Adrenal gland (tissue), 5 donors: ENCODE measurements around the gene CCL19.

Experiments
- POLR2A ChIP-seq, 2 donors: fragments of 450-650 bp; IDR thresholded peaks; one replicate each; pipeline ENCODE4 v1.6.1; 2017; ENCODE audit warnings: antibody characterized with exemption in 2 of 2, mild to moderate bottlenecking in 2 of 2, moderate library complexity in 1 of 2
- TF ChIP-seq, protein P1 (sequence below), 6 experiments: fragments of 450-650 bp in 4 of 6; fragments of 200-600 bp in 2 of 6; sonication (generic) in 1 of 6; IDR thresholded peaks; 1 replicate in 5 of 6; 2 replicates in 1 of 6; pipeline versions ENCODE4 v1.5.1 to v1.8.0; 2016 to 2021; ENCODE audit warnings: antibody characterized with exemption in 6 of 6, mild to moderate bottlenecking in 2 of 6, moderate library complexity in 1 of 6
- donor health status: DM: no; HTN: no; CAD: no.

DNA sequence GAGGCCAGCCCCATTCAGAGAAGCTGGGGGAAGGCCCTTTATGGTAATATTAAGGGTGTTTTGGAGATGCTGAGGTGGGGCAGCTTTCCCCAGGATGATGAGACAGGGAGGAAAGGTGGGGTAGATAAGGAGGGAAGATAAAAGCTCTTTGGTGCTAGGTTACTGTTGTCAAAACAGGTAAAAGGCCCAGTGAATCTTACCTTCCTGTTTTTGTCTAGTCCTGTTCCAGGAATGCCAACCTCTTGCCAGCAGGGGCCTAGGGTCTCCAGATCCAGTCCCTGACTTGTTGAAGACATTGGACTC lies 27.8 kb downstream of the CCL19 start:
- TF ChIP-seq, protein P1, sequence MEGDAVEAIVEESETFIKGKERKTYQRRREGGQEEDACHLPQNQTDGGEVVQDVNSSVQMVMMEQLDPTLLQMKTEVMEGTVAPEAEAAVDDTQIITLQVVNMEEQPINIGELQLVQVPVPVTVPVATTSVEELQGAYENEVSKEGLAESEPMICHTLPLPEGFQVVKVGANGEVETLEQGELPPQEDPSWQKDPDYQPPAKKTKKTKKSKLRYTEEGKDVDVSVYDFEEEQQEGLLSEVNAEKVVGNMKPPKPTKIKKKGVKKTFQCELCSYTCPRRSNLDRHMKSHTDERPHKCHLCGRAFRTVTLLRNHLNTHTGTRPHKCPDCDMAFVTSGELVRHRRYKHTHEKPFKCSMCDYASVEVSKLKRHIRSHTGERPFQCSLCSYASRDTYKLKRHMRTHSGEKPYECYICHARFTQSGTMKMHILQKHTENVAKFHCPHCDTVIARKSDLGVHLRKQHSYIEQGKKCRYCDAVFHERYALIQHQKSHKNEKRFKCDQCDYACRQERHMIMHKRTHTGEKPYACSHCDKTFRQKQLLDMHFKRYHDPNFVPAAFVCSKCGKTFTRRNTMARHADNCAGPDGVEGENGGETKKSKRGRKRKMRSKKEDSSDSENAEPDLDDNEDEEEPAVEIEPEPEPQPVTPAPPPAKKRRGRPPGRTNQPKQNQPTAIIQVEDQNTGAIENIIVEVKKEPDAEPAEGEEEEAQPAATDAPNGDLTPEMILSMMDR (IDR thresholded peaks at IDR 0.05), result no peak
- TF ChIP-seq POLR2A (IDR thresholded peaks at IDR 0.05), result no peak
